ENCODE measurements around the gene CDH22.

Gene CDH22

GRCh38 chr20:46229478-46230105 lies 78.7 kb downstream of the CDH22 start:
- TF ChIP-seq CTCF (conservative IDR thresholded peaks at IDR 0.05), result no peak
- no peak for TF ChIP-seq ZFX (IDR thresholded peaks at IDR 0.05)
- no peak overlapping the region for H3K27ac ChIP-seq

GRCh38 chr20:46228670-46229069 lies 79.6 kb downstream of the CDH22 start:
- TF ChIP-seq CTCF (conservative IDR thresholded peaks at IDR 0.05), result no peak
- TF ChIP-seq ZFX (IDR thresholded peaks at IDR 0.05), result no peak
- H3K27ac ChIP-seq, result no peak overlapping the region

GRCh38 chr20:46227272-46227767 lies 81.0 kb downstream of the CDH22 start:
- TF ChIP-seq CTCF (conservative IDR thresholded peaks at IDR 0.05) (no peak), ZFX (IDR thresholded peaks at IDR 0.05) (no peak)

GRCh38 chr20:46226602-46227001 lies 81.7 kb downstream of the CDH22 start:
- TF ChIP-seq ZFX (IDR thresholded peaks at IDR 0.05), result no peak
- no peak for TF ChIP-seq CTCF (conservative IDR thresholded peaks at IDR 0.05)
- no peak overlapping the region for H3K27ac ChIP-seq

More at GRCh38 chr20:46227272-46227767, 81.0 kb downstream of the CDH22 start:
- H3K27ac ChIP-seq, result no peak overlapping the region

GRCh38 chr20:46222521-46223007 lies 85.7 kb downstream of the CDH22 start:
- H3K27ac ChIP-seq, result no peak overlapping the region
- TF ChIP-seq ZFX (IDR thresholded peaks at IDR 0.05) (no peak), CTCF (conservative IDR thresholded peaks at IDR 0.05) (no peak)

GRCh38 chr20:46221256-46221833 lies 87.0 kb downstream of the CDH22 start:
- H3K27ac ChIP-seq, result no peak overlapping the region
- TF ChIP-seq CTCF (conservative IDR thresholded peaks at IDR 0.05) (no peak), ZFX (IDR thresholded peaks at IDR 0.05) (no peak)

- no peak overlapping the region for H3K27ac ChIP-seq
- TF ChIP-seq ZFX (IDR thresholded peaks at IDR 0.05) (no peak), CTCF (conservative IDR thresholded peaks at IDR 0.05) (no peak)
Observed at GRCh38 chr20:46220455-46221207, 87.7 kb downstream of the CDH22 start.

Data from C4-2B (cell line).